Upper lobe of left lung (tissue), 4 donors: ENCODE data around the gene CENPP.

Experiments used
- CTCF ChIP-seq, 6 experiments: fragments of 450-650 bp in 4 of 6; fragments of 200-600 bp in 2 of 6; sonication (generic) in 2 of 6; IDR thresholded peaks; one replicate each; pipeline ENCODE4 v1.5.1; 2016 to 2019; ENCODE audit warnings: antibody characterized with exemption in 6 of 6
- POLR2AphosphoS5 ChIP-seq, 2 donors: sonication (generic); formaldehyde crosslinking; IDR thresholded peaks; one replicate each; pipeline ENCODE4 v1.5.1; 2017; ENCODE audit warnings: antibody characterized with exemption in 2 of 2

- TF ChIP-seq CTCF (IDR thresholded peaks at IDR 0.05) (no peak), POLR2AphosphoS5 (IDR thresholded peaks at IDR 0.05) (no peak)
These were observed 250.4 kb downstream of the CENPP start for GRCh38 chr9:92576175-92576574.
